GM23248 (cell line): Measurements from ENCODE around the gene IPO7. TPM values are rescaled to one million over a fixed set of nuclear protein-coding genes. Genes with fewer than 3 reads are reported as not detected.

ENCODE experiments used
- DNase-seq: peaks from one replicate; pipeline ENCODE4 v3.0.0-alpha.2; 2015
- H2AFZ ChIP-seq: fragments of 200-600 bp; sonication (generic); 2 replicates; pipeline ENCODE4 v1.6.1; 2016; ENCODE audit warnings: antibody characterized with exemption
- H3F3A ChIP-seq: fragments of 200-600 bp; sonication (generic); 2 replicates; pipeline ENCODE4 v1.6.1; 2016; ENCODE audit warnings: mild to moderate bottlenecking, antibody characterized with exemption, mixed run types; ENCODE audit not compliant: insufficient read depth
- H3K27ac ChIP-seq: fragments of 200-600 bp; sonication (generic); 2 replicates; pipeline ENCODE4 v1.5.1; 2016; ENCODE audit warnings: mild to moderate bottlenecking
- H3K27me3 ChIP-seq: fragments of 200-600 bp; sonication (generic); replicated peaks from 2 replicates; pipeline ENCODE4 v1.6.1; 2016; ENCODE audit warnings: mild to moderate bottlenecking; ENCODE audit not compliant: insufficient read depth
- H3K36me3 ChIP-seq: fragments of 200-600 bp; sonication (generic); 2 replicates; pipeline ENCODE4 v1.6.1; 2016; ENCODE audit warnings: low read depth, mild to moderate bottlenecking
- H3K4me1 ChIP-seq: fragments of 200-600 bp; sonication (generic); 2 replicates; pipeline ENCODE4 v1.6.1; 2016; ENCODE audit warnings: mild to moderate bottlenecking; ENCODE audit not compliant: insufficient read depth
- H3K4me2 ChIP-seq: fragments of 200-600 bp; sonication (generic); one replicate; pipeline ENCODE4 v1.6.1; 2016; ENCODE audit warnings: mild to moderate bottlenecking; ENCODE audit not compliant: unreplicated experiment
- H3K4me3 ChIP-seq: fragments of 200-600 bp; sonication (generic); 2 replicates; pipeline ENCODE4 v1.5.1; 2016; ENCODE audit warnings: mild to moderate bottlenecking
- H3K79me2 ChIP-seq: fragments of 200-600 bp; sonication (generic); 2 replicates; pipeline ENCODE4 v1.6.1; 2016; ENCODE audit warnings: mild to moderate bottlenecking; ENCODE audit not compliant: insufficient read depth
- H3K9ac ChIP-seq: fragments of 200-600 bp; sonication (generic); 2 replicates; pipeline ENCODE4 v1.6.1; 2016; ENCODE audit warnings: mild to moderate bottlenecking
- H3K9me2 ChIP-seq: fragments of 200-600 bp; sonication (generic); 2 replicates; pipeline ENCODE4 v1.6.1; 2016; ENCODE audit warnings: mixed run types, mild to moderate bottlenecking, moderate library complexity; ENCODE audit not compliant: insufficient read depth
- H3K9me3 ChIP-seq: fragments of 200-600 bp; sonication (generic); one replicate; pipeline ENCODE4 v1.6.1; 2017; ENCODE audit warnings: low read depth
- H4K20me1 ChIP-seq: fragments of 200-600 bp; sonication (generic); 2 replicates; pipeline ENCODE4 v1.6.0; 2016; ENCODE audit not compliant: insufficient read depth
- EZH2 ChIP-seq: fragments of 200-600 bp; sonication (generic); IDR thresholded peaks from 2 replicates; pipeline ENCODE4 v1.6.1; 2018; ENCODE audit warnings: antibody characterized with exemption, mild to moderate bottlenecking; ENCODE audit not compliant: insufficient read depth, poor library complexity, severe bottlenecking
- EZH2phosphoT487 ChIP-seq: fragments of 200-600 bp; sonication (generic); IDR thresholded peaks from 2 replicates; pipeline ENCODE4 v1.6.1; 2018; ENCODE audit warnings: antibody characterized with exemption, moderate library complexity, mild to moderate bottlenecking, low read depth; ENCODE audit not compliant: insufficient read depth
- WGBS, 2 experiments: methylation state at CpG; one replicate each; pipeline ENCODE4 v1.1.6; 2015 to 2017; ENCODE audit warnings: low lambda C conversion rate in 2 of 2, low coverage in 1 of 2; ENCODE audit errors: missing lambda C conversion rate in 2 of 2; 5-methylcytosine and 5-hydroxymethylcytosine counted together
- in situ Hi-C: fragments of 300-500 bp; cut with MboI; formaldehyde crosslinking; loops from 2 replicates; pipeline ENCODE4 v1.15.0; 2020
- polyA plus RNA-seq: library from polyadenylated mRNA; unstranded; fragments of >200 nt; fragmentation: Nextera tagmentation; extraction: Ambion mirVana; gene quantifications from 2 replicates; pipeline ENCODE4 v1.2.1, GENCODE V29; 2016
- total RNA-seq: library from RNA; depleted of rRNA; stranded (reverse); fragments of >200 nt; shearing (Covaris generic); gene quantifications from 2 replicates; pipeline ENCODE4 v1.2.3, GENCODE V29; 2014

IPO7 gene
- total and polyA plus RNA-seq, 2 experiments from 2014 or later: 8.7 to 101 TPM

GRCh38 chr11:9473408-9473807 is 89.0 kb downstream of the IPO7 start:
- Histone ChIP-seq H3K27me3 (no peaks in the 10 kb centered on the region), H4K20me1 (no peaks in the 10 kb centered on the region), H2AFZ (no peak overlapping the region), H3K9me2 (no peaks in the 10 kb centered on the region), H3F3A (no peaks in the 10 kb centered on the region), H3K27ac (no peak overlapping the region), H3K9me3 (no peaks in the 10 kb centered on the region), H3K4me2 (no peak overlapping the region), H3K4me1 (no peaks in the 10 kb centered on the region), H3K9ac (no peak overlapping the region), H3K79me2 (peaks cover 23% of the 10 kb centered on the region), H3K36me3 (peaks cover 11% of the 10 kb centered on the region; the same call in 1 of the 2 replicates), H3K4me3 (no peak overlapping the region)
- TF ChIP-seq EZH2phosphoT487: no peak
- TF ChIP-seq EZH2: no peak
- in situ Hi-C loops: no loop called here
- no peak for DNase-seq

- no peaks in the 10 kb centered on the region for H3K27me3 ChIP-seq
- H3K9me2 ChIP-seq: no peaks in the 10 kb centered on the region
- no peaks in the 10 kb centered on the region for H3K4me1 ChIP-seq
- H3K4me3 ChIP-seq: no peak overlapping the region
- H3K4me2 ChIP-seq: no peak overlapping the region
- H3K27ac ChIP-seq: no peak overlapping the region
- no peak for DNase-seq
- no peaks in the 10 kb centered on the region for H3K9me3 ChIP-seq
- H4K20me1 ChIP-seq: no peaks in the 10 kb centered on the region
- TF ChIP-seq EZH2: no peak
- peaks cover 26% of the 10 kb centered on the region for H3K36me3 ChIP-seq
- in situ Hi-C loops: no loop called here
- H3F3A ChIP-seq: no peaks in the 10 kb centered on the region
- no peak overlapping the region for H3K9ac ChIP-seq
- no peak overlapping the region for H2AFZ ChIP-seq
- no peaks in the 10 kb centered on the region for H3K79me2 ChIP-seq
- WGBS, 2 experiments: 77 to 81% methylated on average over 2 of the region's 2 CpGs
Observed at GRCh38 chr11:9479899-9480298, 95.4 kb downstream of the IPO7 start.

- no peak for TF ChIP-seq EZH2phosphoT487
- H3F3A ChIP-seq: peaks cover 25% of the 10 kb centered on the region
- H3K4me1 ChIP-seq: peaks cover 31% of the 10 kb centered on the region
- H3K27me3 ChIP-seq: no peaks in the 10 kb centered on the region
- peak overlapping the region; percentile 93 for H3K4me2 ChIP-seq
- peak overlapping the region; percentile 56 for H3K27ac ChIP-seq
- peak overlapping the region; percentile 56 for H3K9ac ChIP-seq
- in situ Hi-C loops: no loop called here
- peaks cover 8% of the 10 kb centered on the region; the same call in 1 of the 2 replicates for H3K36me3 ChIP-seq
- H2AFZ ChIP-seq: peak overlapping the region; percentile 68
- DNase-seq: peak; percentile 84
- WGBS, 2 experiments: 1 to 3% methylated on average over 3 of the region's 3 CpGs
- H3K4me3 ChIP-seq: peak overlapping the region; percentile 64
- no peaks in the 10 kb centered on the region for H4K20me1 ChIP-seq
- H3K9me2 ChIP-seq: no peaks in the 10 kb centered on the region
- H3K9me3 ChIP-seq: no peaks in the 10 kb centered on the region
- H3K79me2 ChIP-seq: peaks cover 4% of the 10 kb centered on the region; the same call in 1 of the 2 replicates
Observed at GRCh38 chr11:9489080-9489765, 104.8 kb downstream of the IPO7 start.

- Histone ChIP-seq H3K27ac (peak overlapping the region; percentile 56; the same call in 1 of the 2 replicates), H3K9ac (no peak overlapping the region), H3K36me3 (peaks cover 13% of the 10 kb centered on the region; the same call in 1 of the 2 replicates), H3K27me3 (no peaks in the 10 kb centered on the region), H3K4me3 (no peak overlapping the region), H3K9me3 (no peaks in the 10 kb centered on the region), H3K79me2 (peaks cover 4% of the 10 kb centered on the region; the same call in 1 of the 2 replicates), H3K4me1 (peaks cover 31% of the 10 kb centered on the region), H4K20me1 (no peaks in the 10 kb centered on the region), H2AFZ (no peak overlapping the region), H3K4me2 (no peak overlapping the region), H3K9me2 (no peaks in the 10 kb centered on the region), H3F3A (peaks cover 25% of the 10 kb centered on the region)
- 94 to 97% methylated on average over 3 of the region's 3 CpGs for WGBS, 2 experiments
- no peak for TF ChIP-seq EZH2phosphoT487
- no peak for TF ChIP-seq EZH2
- in situ Hi-C loops: no loop called here
- DNase-seq: no peak
Observed at GRCh38 chr11:9490376-9490775, 105.9 kb downstream of the IPO7 start.
